Cardiac atrium fibroblast (primary cell): Measurements from ENCODE around the gene ARSD. TPM values are rescaled to one million over a fixed set of nuclear protein-coding genes. Genes with fewer than 3 reads are reported as not detected.

Experiments used
- total RNA-seq: library from RNA; depleted of rRNA; stranded (reverse); fragments of >200 nt; gene quantifications from 2 replicates; pipeline ENCODE4 v1.2.3, GENCODE V29; 2015

ARSD gene
- total RNA-seq: 8.6 and 10.3 TPM in 2 replicates

GRCh38 chrX:2928583-2929434, at the start of gene ARSD:
Gene ARSD (minus strand): TSS chrX:2929339. CDS start chrX:2929275, 64 bp downstream.

Other genes with a start within 250 kb of the ARSD start
- 535 and 668 TPM in 2 replicates for gene CD99, start 238.0 kb downstream of the ARSD start, total RNA-seq
- gene XG, start 177.3 kb downstream of the ARSD start, total RNA-seq: 1.1 and 1.8 TPM in 2 replicates
- 5.2 and 16.5 TPM in 2 replicates for gene GYG2, start 100.4 kb downstream of the ARSD start, total RNA-seq
- gene ARSH, start 77.2 kb upstream of the ARSD start, total RNA-seq: not detected in 2 replicates
- gene ARSF, start 112.1 kb upstream of the ARSD start, total RNA-seq: not detected in 2 replicates